Activated T-helper 1 cell treated with anti-CD3 and anti-CD28 coated beads, Interleukin-12 subunit alpha, Interleukin-12 subunit beta, Interleukin-2, Interleukin-4 antibody, amounts not matched to agents 30 ng/mL and 10 ng/mL and 1 ng/mL, durations not matched to agents 14 hours and 24 hours and 36 hours (primary cell): ENCODE data around the gene GABRD. TPM values are rescaled to one million over a fixed set of nuclear protein-coding genes. Genes with fewer than 3 reads are reported as not detected.

Source experiments
- DNase-seq: peaks from one replicate; pipeline ENCODE4 v3.0.0; 2021; ENCODE audit warnings: low spot score
- H3K27ac Mint-ChIP-seq: one replicate; pipeline ENCODE4 v1.8.0; 2021; ENCODE audit warnings: mild to moderate bottlenecking, mixed read lengths
- H3K27me3 Mint-ChIP-seq: one replicate; pipeline ENCODE4 v1.8.0; 2022; ENCODE audit warnings: mild to moderate bottlenecking, moderate library complexity, mixed read lengths; ENCODE audit not compliant: insufficient read depth
- H3K36me3 Mint-ChIP-seq: one replicate; pipeline ENCODE4 v1.8.0; 2021; ENCODE audit warnings: low read depth, mixed read lengths
- H3K4me1 Mint-ChIP-seq: one replicate; pipeline ENCODE4 v1.8.0; 2021; ENCODE audit warnings: low read depth, mixed read lengths
- H3K4me3 Mint-ChIP-seq: one replicate; pipeline ENCODE4 v1.8.0; 2021; ENCODE audit warnings: mild to moderate bottlenecking, moderate library complexity, mixed read lengths
- H3K9me3 Mint-ChIP-seq: one replicate; pipeline ENCODE4 v1.8.0; 2021; ENCODE audit warnings: mixed read lengths
- intact Hi-C: fragments of 100-400 bp; cut with micrococcal nuclease; formaldehyde crosslinking; loops from one replicate; pipeline ENCODE4 v1.15.1; 2024
- total RNA-seq: library from RNA; stranded (reverse); gene quantifications from 2 replicates; pipeline ENCODE4 v1.2.3, GENCODE V29; 2022

Gene GABRD
- total RNA-seq, 1 donor from 2014 or later: 0.26 TPM

DNA sequence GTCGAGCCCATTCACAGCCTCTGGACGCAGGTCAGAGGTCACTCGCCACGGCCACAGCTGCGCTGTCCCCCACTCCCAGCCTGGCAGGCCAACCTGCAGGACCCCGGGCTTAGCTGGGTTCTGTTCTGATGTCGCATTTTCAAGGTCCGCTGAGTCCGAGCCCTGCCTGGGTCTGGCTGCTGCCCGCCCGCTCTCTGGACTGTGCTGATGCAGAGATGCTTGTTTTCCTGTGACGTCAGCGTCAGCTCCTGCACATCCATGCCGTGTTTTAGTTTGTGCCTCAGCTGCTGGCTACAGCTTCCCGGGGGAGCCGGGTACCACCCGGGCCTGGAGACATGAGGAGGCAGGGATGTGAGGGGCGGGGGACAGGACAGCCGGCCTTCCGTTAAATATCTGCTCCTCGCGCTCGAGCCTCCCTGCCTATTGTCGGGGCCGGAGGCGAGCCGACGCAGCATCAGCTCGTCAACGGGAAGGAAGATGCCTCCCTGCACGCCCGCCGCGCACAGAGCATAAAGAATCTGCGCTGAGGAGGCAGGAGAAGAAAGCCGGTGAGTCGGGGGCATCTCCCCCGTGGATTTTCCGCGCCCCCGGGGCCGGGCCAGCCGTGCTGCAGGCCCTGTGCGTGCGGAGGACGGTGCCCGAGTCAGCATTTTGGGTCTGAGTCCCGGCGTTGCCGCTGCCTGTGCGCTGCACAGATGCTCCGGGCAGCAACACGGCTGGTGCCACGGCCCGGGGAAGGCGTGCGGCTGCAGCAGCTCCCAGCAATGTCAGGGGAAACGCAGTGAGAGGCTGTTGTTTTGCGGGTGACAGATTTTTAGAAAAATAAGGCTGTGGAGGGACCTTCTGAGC lies 54.5 kb downstream of the GABRD start:
- H3K27me3 Mint-ChIP-seq: no peaks in the 10 kb centered on the region
- intact Hi-C loops: no loop called here
- DNase-seq: no peak
- peaks cover 2% of the 10 kb centered on the region for H3K36me3 Mint-ChIP-seq
- H3K9me3 Mint-ChIP-seq: peaks cover 16% of the 10 kb centered on the region
- no peaks in the 10 kb centered on the region for H3K4me1 Mint-ChIP-seq
- no peak overlapping the region for H3K27ac Mint-ChIP-seq
- H3K4me3 Mint-ChIP-seq: no peak overlapping the region

DNA sequence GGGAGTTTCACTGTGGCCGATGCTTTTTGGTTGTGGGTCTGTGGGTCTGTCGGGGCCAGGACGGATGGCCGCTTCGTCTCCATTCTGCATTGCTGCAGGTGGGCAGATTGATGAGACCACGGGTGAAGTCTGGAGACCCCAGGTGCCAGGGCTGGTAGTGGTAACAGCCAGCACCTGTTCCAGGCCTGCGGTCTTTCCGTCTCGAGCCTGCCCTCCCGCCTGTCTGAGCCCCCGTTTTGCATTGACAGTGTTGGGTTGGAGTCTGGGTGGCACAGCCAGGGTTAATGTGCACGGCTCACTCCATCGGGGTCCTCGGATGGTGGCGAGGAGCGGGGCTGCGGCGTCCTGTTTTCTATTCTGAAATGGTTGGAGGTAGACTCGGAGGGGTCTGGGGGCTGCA lies 55.3 kb downstream of the GABRD start:
- Mint-ChIP-seq H3K36me3 (peaks cover 2% of the 10 kb centered on the region), H3K4me3 (no peak overlapping the region), H3K4me1 (no peaks in the 10 kb centered on the region), H3K27ac (no peak overlapping the region), H3K27me3 (no peaks in the 10 kb centered on the region), H3K9me3 (peaks cover 23% of the 10 kb centered on the region)
- DNase-seq: no peak
- intact Hi-C loops: no loop called here

DNA sequence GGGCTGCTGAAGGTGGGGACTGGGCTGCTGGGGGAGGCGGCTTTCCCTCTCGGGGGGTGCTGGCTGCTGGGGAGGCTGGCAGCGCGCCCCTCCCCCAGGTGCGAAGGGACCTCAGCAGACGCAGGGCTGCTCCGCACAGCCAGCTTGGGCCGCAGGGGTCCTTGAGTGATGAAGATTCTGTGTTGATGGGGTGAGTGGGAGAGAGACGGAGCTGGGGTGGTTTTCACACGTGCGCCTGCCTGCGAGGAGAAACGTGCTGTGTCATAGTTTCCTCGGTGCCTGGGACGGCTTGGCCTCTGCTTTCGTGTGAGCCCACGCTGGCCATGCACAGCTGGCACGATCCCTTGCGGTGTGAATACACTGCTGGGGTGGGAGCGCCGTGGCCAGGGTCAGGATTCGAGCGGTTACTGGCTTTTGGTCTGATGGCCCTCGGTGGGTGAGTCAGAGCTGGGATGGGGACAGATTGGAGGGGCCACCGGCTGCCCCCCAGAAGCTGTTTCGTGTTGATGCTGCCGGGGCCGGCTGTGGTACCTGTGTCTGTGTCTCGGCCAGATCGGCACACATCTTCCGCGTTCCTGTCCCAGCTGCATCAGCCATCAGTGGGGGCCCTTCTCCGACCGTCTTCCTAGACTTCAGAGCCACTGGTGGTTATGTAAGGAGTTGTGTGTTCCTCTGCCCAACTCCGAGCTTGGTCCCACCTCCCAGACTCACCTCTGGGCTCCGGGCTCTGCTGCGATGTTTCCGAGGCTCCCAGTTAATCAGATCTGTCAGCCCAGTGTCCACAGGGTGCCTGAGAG lies 56.0 kb downstream of the GABRD start:
- H3K27me3 Mint-ChIP-seq: no peaks in the 10 kb centered on the region
- H3K27ac Mint-ChIP-seq: no peak overlapping the region
- intact Hi-C loops: no loop called here
- H3K36me3 Mint-ChIP-seq: peaks cover 4% of the 10 kb centered on the region
- no peak for DNase-seq
- H3K9me3 Mint-ChIP-seq: peaks cover 26% of the 10 kb centered on the region
- H3K4me3 Mint-ChIP-seq: no peak overlapping the region
- H3K4me1 Mint-ChIP-seq: no peaks in the 10 kb centered on the region

DNA sequence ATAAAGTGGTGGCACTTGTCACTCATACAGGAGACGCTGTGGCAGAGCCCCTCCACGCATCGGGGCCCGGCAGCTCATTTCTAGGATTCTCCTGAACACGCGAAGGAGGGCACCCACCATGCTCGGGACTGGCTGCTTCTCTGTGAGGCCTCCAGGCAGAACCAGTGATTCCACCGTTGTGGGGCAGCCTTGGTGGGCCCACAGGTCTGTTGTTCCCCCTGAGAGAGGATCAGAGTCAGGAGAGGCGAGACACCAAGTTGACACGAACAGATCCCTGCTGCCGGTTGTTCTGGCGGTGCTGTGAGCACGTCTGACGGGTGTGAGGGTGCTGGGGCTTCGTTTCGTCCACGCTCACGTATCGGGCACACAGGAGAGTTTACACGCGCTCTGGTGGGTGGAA lies 57.7 kb downstream of the GABRD start:
- no peak overlapping the region for H3K4me3 Mint-ChIP-seq
- H3K36me3 Mint-ChIP-seq: peaks cover 4% of the 10 kb centered on the region
- no peak for DNase-seq
- H3K4me1 Mint-ChIP-seq: no peaks in the 10 kb centered on the region
- peaks cover 27% of the 10 kb centered on the region for H3K9me3 Mint-ChIP-seq
- intact Hi-C loops: no loop called here
- no peak overlapping the region for H3K27ac Mint-ChIP-seq
- no peaks in the 10 kb centered on the region for H3K27me3 Mint-ChIP-seq

DNA sequence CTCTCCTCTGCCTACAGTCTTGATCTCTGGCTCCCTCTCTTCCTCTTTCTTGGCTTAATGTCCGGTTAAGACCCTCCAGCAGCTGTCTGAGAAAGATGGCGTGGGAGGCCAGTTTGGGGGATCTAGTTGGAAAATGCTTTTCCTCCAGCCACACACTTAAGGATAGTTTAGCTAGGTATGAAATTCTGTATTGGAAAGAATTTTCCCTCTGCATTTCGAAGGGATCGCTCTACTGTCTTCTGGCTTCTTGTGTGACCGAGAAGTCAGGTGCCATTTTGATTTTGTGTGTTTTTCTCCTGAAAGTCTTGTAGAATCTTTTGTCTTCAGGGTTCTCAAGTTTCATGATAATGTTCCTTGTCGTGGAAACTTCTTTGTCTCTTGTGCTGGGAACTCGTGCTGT lies 59.0 kb downstream of the GABRD start:
- Mint-ChIP-seq H3K9me3 (peaks cover 27% of the 10 kb centered on the region), H3K4me3 (no peak overlapping the region), H3K27me3 (no peaks in the 10 kb centered on the region), H3K27ac (no peak overlapping the region), H3K36me3 (peaks cover 4% of the 10 kb centered on the region), H3K4me1 (no peaks in the 10 kb centered on the region)
- no peak for DNase-seq
- intact Hi-C loops: no loop called here

DNA sequence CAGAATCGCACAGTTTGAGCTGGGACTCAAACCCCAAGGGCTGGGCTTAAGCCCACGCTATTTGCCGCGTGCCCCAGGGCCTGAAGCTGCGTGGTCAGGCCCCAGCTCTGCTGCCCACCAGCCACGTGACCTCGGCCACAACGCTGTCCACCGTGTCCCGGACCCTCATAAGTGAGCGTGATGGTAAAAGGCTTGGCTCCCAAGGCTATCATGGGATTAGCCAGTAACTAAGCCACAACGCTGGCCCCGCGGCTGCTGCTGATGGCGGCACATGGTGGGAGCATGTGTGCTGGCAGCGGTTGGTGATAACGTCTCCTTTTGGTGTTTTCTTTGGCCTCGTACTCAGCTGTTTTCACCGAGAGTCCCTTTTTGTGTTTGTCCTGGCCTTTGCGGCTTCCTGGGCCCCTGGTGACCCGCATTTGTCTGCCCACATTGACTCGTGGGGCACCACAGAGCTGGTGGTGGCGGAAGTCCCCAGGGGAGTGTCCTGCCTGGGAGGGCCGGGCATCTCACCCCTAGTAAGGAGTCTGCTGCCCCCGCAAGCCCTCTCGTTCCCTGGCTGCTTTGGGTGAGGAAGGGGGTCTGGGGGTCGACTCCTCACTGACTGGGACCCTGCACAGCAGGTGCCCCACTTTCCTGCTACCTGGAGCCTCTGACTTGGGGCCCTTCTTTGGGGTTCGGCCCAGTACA lies 60.4 kb downstream of the GABRD start:
- peaks cover 27% of the 10 kb centered on the region for H3K9me3 Mint-ChIP-seq

DNA sequence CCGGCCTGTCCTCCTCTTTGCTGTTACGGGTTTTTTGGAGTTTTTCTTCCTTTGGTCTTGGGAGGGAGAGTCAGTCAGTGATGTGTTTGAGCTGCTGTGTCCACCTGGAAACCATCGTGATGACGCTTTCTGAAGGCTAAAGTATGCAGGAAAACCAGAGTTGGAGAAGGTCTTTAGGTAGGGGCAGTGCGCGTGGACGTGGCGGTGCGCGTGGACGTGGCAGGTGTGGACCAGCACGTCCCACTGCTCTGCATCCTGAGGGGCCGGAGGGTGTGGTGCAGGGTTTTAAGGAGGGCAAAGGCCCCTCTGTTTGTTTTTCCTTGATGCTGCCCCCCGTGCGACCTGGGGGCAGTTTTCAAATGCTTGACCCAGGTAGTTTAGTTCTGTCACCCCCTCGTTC lies 61.0 kb downstream of the GABRD start:
- DNase-seq: no peak
- Mint-ChIP-seq H3K27ac (no peak overlapping the region), H3K27me3 (no peaks in the 10 kb centered on the region), H3K4me1 (no peaks in the 10 kb centered on the region), H3K9me3 (peaks cover 27% of the 10 kb centered on the region), H3K36me3 (peaks cover 4% of the 10 kb centered on the region), H3K4me3 (no peak overlapping the region)
- intact Hi-C loops: no loop called here

More for the DNA sequence above, 60.4 kb downstream of the GABRD start:
- Mint-ChIP-seq H3K4me3 (no peak overlapping the region), H3K27ac (no peak overlapping the region), H3K36me3 (peaks cover 4% of the 10 kb centered on the region), H3K4me1 (no peaks in the 10 kb centered on the region), H3K27me3 (no peaks in the 10 kb centered on the region)
- DNase-seq: no peak
- intact Hi-C loops: no loop called here

Other genes with a start within 250 kb of the GABRD start
- 95.5 and 96.8 TPM in 2 replicates for gene NADK, start 240.9 kb upstream of the GABRD start, total RNA-seq
- gene GNB1, start 128.3 kb upstream of the GABRD start, total RNA-seq: 382 and 398 TPM in 2 replicates
- 0.36 and 0.51 TPM in 2 replicates for gene CALML6, start 104.1 kb upstream of the GABRD start, total RNA-seq
- 0.99 and 1.5 TPM in 2 replicates for gene TMEM52, start 100.1 kb upstream of the GABRD start, total RNA-seq
- gene CFAP74, start 15.6 kb upstream of the GABRD start, total RNA-seq: not detected in 2 replicates
- gene PRKCZ, start 31.1 kb downstream of the GABRD start, total RNA-seq: 4.1 TPM in 2 replicates
- 50.3 and 50.5 TPM in 2 replicates for gene FAAP20, start 175.4 kb downstream of the GABRD start, total RNA-seq
- 38.3 and 44.5 TPM in 2 replicates for gene SKI, start 209.0 kb downstream of the GABRD start, total RNA-seq